ENCODE results near the gene CHST2. TPM values are rescaled to one million over a fixed set of nuclear protein-coding genes. Genes with fewer than 3 reads are reported as not detected.

Gene CHST2
- total RNA-seq, 4 donors from 2014 or later = 3.3 to 10.8 (median 10.2) TPM

- H3K4me3 ChIP-seq = no peak overlapping the region
- H3K4me1 ChIP-seq = peaks cover 0 to 8% (median 3%) of the 10 kb centered on the region in 4 donors
- H3K27ac ChIP-seq (replicated peaks in 1 of 4) = no peak overlapping the region
- H3K36me3 ChIP-seq = no peaks in the 10 kb centered on the region
- no peaks in the 10 kb centered on the region for H3K27me3 ChIP-seq
- 66% methylated on average over 7 of the region's 7 CpGs for WGBS
- H3K9me3 ChIP-seq = no peaks in the 10 kb centered on the region
- TF ChIP-seq POLR2AphosphoS5 (IDR thresholded peaks at IDR 0.05) (peak; percentile 57 to 61), POLR2A (IDR thresholded peaks at IDR 0.05; ENCODE audit: low read depth) (no peak), CTCF (IDR thresholded peaks at IDR 0.05) (no peak), EP300 (IDR thresholded peaks at IDR 0.05) (peak; percentile 38)
- intact Hi-C loops (cut with DNase I) = no loop called here
- DNase-seq (ENCODE audit: extremely low spot score) = no peak
These were observed 20.2 kb downstream of the CHST2 start for GRCh38 chr3:143139762-143140161.

- H3K27me3 ChIP-seq = no peaks in the 10 kb centered on the region
- no peak for TF ChIP-seq POLR2A (IDR thresholded peaks at IDR 0.05; ENCODE audit: low read depth)
- TF ChIP-seq POLR2AphosphoS5 (IDR thresholded peaks at IDR 0.05) = no peak
- no peak for TF ChIP-seq CTCF (IDR thresholded peaks at IDR 0.05)
- TF ChIP-seq EP300 (IDR thresholded peaks at IDR 0.05) = no peak
- H3K36me3 ChIP-seq = no peaks in the 10 kb centered on the region
- peak overlapping the region in 1 of 4 donors; percentile 40 for H3K27ac ChIP-seq (replicated peaks in 1 of 4)
- WGBS = 94% methylated on average over 6 of the region's 6 CpGs
- intact Hi-C loops (cut with DNase I) = no loop called here
- H3K9me3 ChIP-seq = no peaks in the 10 kb centered on the region
- H3K4me3 ChIP-seq = no peak overlapping the region
- no peak for DNase-seq (ENCODE audit: extremely low spot score)
- peaks cover 0 to 8% (median 3%) of the 10 kb centered on the region in 4 donors for H3K4me1 ChIP-seq
These were observed 21.0 kb downstream of the CHST2 start for GRCh38 chr3:143140550-143140949.

- H3K4me3 ChIP-seq = no peak overlapping the region
- H3K36me3 ChIP-seq = no peaks in the 10 kb centered on the region
- DNase-seq (ENCODE audit: extremely low spot score) = no peak
- 95% methylated on average over 17 of the region's 17 CpGs for WGBS
- no peak overlapping the region for H3K27ac ChIP-seq (replicated peaks in 1 of 4)
- TF ChIP-seq CTCF (IDR thresholded peaks at IDR 0.05) (no peak), EP300 (IDR thresholded peaks at IDR 0.05) (no peak), POLR2A (IDR thresholded peaks at IDR 0.05; ENCODE audit: low read depth) (no peak), POLR2AphosphoS5 (IDR thresholded peaks at IDR 0.05) (no peak)
- no peaks in the 10 kb centered on the region for H3K27me3 ChIP-seq
- intact Hi-C loops (cut with DNase I) = no loop called here
- H3K9me3 ChIP-seq = no peaks in the 10 kb centered on the region
- H3K4me1 ChIP-seq = peaks cover 0 to 8% (median 3%) of the 10 kb centered on the region in 4 donors
These were observed 22.8 kb downstream of the CHST2 start for GRCh38 chr3:143142354-143142753.

GRCh38 chr3:143145906-143146305 is 26.3 kb downstream of the CHST2 start:
- Histone ChIP-seq H3K36me3 (no peaks in the 10 kb centered on the region), H3K27me3 (no peaks in the 10 kb centered on the region), H3K4me3 (no peak overlapping the region), H3K27ac (replicated peaks in 1 of 4) (no peak overlapping the region), H3K4me1 (peaks cover 1 to 5% (median 4%) of the 10 kb centered on the region in 4 donors), H3K9me3 (no peaks in the 10 kb centered on the region)
- intact Hi-C loops (cut with DNase I) = no loop called here
- 74% methylated on average over 4 of the region's 4 CpGs for WGBS
- DNase-seq (ENCODE audit: extremely low spot score) = no peak
- TF ChIP-seq CTCF (IDR thresholded peaks at IDR 0.05) (no peak), POLR2A (IDR thresholded peaks at IDR 0.05; ENCODE audit: low read depth) (no peak), POLR2AphosphoS5 (IDR thresholded peaks at IDR 0.05) (no peak), EP300 (IDR thresholded peaks at IDR 0.05) (no peak)

Data from esophagus muscularis mucosa (tissue), 4 donors.